Lower lobe of right lung (tissue), 2 donors: ENCODE data around the gene HTT. TPM values are rescaled to one million over a fixed set of nuclear protein-coding genes. Genes with fewer than 3 reads are reported as not detected.

Experiments
- ATAC-seq, 2 donors: fragments of 200-7000 bp; cut with Tn5 transposase; one replicate each; pipeline ENCODE4 v1.9.1; 2020 to 2022; ENCODE audit warnings: mild to moderate bottlenecking in 2 of 2, moderate library complexity in 2 of 2
- DNase-seq: peaks from one replicate; pipeline ENCODE4 v3.0.0-alpha.2; 2020
- H3K27ac ChIP-seq: fragments of 200-600 bp; one replicate; pipeline ENCODE4 v1.8.0; 2022
- H3K27me3 ChIP-seq: fragments of 200-600 bp; one replicate; pipeline ENCODE4 v1.8.0; 2022; ENCODE audit warnings: low read depth
- H3K36me3 ChIP-seq: fragments of 200-600 bp; one replicate; pipeline ENCODE4 v1.8.0; 2022; ENCODE audit warnings: mild to moderate bottlenecking
- H3K4me1 ChIP-seq: fragments of 200-600 bp; one replicate; pipeline ENCODE4 v1.8.0; 2022
- H3K4me3 ChIP-seq: fragments of 200-600 bp; one replicate; pipeline ENCODE4 v1.8.0; 2022; ENCODE audit warnings: mild to moderate bottlenecking
- H3K9me3 ChIP-seq: fragments of 200-600 bp; one replicate; pipeline ENCODE4 v1.8.0; 2022
- intact Hi-C: fragments of 100-400 bp; cut with DNase I; formaldehyde crosslinking; loops from one replicate; pipeline ENCODE4 v1.11.0; 2022
- total RNA-seq: library from RNA; stranded (reverse); fragmentation: NEBNext Ultra II Directional; extraction: Animal tissue kit (Norgen Biotek cat#: 25700); gene quantifications from one replicate; pipeline ENCODE4 v1.2.1, GENCODE V29; 2021
- TF ChIP-seq, protein P1 (sequence below): fragments of 200-600 bp; IDR thresholded peaks from one replicate; pipeline ENCODE4 v1.8.0; 2022; ENCODE audit warnings: antibody characterized with exemption, mild to moderate bottlenecking
- donor health status: DM: no; HTN: yes; CAD: no; lungs with severe emphysema.

The HTT gene
- total RNA-seq, 1 donor from 2014 or later: 73.1 TPM

- Histone ChIP-seq H3K4me1 (no peaks in the 10 kb centered on the region), H3K27ac (no peak overlapping the region), H3K36me3 (peaks cover 94% of the 10 kb centered on the region), H3K4me3 (no peak overlapping the region), H3K27me3 (no peaks in the 10 kb centered on the region), H3K9me3 (no peaks in the 10 kb centered on the region)
- TF ChIP-seq, protein P1, sequence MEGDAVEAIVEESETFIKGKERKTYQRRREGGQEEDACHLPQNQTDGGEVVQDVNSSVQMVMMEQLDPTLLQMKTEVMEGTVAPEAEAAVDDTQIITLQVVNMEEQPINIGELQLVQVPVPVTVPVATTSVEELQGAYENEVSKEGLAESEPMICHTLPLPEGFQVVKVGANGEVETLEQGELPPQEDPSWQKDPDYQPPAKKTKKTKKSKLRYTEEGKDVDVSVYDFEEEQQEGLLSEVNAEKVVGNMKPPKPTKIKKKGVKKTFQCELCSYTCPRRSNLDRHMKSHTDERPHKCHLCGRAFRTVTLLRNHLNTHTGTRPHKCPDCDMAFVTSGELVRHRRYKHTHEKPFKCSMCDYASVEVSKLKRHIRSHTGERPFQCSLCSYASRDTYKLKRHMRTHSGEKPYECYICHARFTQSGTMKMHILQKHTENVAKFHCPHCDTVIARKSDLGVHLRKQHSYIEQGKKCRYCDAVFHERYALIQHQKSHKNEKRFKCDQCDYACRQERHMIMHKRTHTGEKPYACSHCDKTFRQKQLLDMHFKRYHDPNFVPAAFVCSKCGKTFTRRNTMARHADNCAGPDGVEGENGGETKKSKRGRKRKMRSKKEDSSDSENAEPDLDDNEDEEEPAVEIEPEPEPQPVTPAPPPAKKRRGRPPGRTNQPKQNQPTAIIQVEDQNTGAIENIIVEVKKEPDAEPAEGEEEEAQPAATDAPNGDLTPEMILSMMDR: no peak
- ATAC-seq (no peak), DNase-seq (no peak)
- intact Hi-C loops: no loop called here
Observed at GRCh38 chr4:3237266-3237665, 162.8 kb downstream of the HTT start.

- no peaks in the 10 kb centered on the region for H3K27me3 ChIP-seq
- TF ChIP-seq, protein P1: no peak
- H3K27ac ChIP-seq: no peak overlapping the region
- ATAC-seq (no peak), DNase-seq (no peak)
- no peaks in the 10 kb centered on the region for H3K9me3 ChIP-seq
- H3K36me3 ChIP-seq: peaks cover 90% of the 10 kb centered on the region
- no peak overlapping the region for H3K4me3 ChIP-seq
- no peaks in the 10 kb centered on the region for H3K4me1 ChIP-seq
- intact Hi-C loops: no loop called here
Observed at GRCh38 chr4:3237712-3238560, 163.5 kb downstream of the HTT start.

- Histone ChIP-seq H3K27ac (no peak overlapping the region), H3K4me3 (no peak overlapping the region), H3K9me3 (no peaks in the 10 kb centered on the region), H3K27me3 (no peaks in the 10 kb centered on the region), H3K4me1 (no peaks in the 10 kb centered on the region), H3K36me3 (peaks cover 88% of the 10 kb centered on the region)
- ATAC-seq (no peak), DNase-seq (no peak)
- intact Hi-C loops: no loop called here
- TF ChIP-seq, protein P1: no peak
Observed at GRCh38 chr4:3238721-3239120, 164.2 kb downstream of the HTT start.

DNA sequence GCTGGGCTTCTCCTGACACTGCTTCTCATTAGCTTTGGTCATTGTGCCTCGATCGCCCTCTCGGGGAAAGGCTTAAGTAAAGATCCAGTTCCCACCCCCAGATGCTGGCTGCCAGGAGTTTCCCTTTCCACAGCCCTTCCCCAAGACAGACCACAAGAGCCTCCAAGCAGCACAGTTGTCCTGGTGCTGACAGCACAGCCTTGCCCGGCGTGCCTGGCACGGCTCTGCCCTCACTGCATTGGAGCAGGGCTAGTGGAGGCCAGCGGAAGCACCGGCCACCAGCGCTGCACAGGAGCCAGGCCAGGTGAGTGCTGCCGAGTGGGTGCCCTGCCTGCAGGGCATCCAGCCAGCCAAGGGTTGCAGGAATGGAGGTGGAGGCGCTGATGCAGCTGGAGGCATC is 164.8 kb downstream of the HTT start:
- TF ChIP-seq, protein P1: no peak
- Histone ChIP-seq H3K27ac (no peak overlapping the region), H3K4me3 (no peak overlapping the region), H3K27me3 (no peaks in the 10 kb centered on the region), H3K36me3 (peaks cover 83% of the 10 kb centered on the region), H3K4me1 (no peaks in the 10 kb centered on the region), H3K9me3 (no peaks in the 10 kb centered on the region)
- ATAC-seq (no peak), DNase-seq (no peak)
- intact Hi-C loops: no loop called here

DNA sequence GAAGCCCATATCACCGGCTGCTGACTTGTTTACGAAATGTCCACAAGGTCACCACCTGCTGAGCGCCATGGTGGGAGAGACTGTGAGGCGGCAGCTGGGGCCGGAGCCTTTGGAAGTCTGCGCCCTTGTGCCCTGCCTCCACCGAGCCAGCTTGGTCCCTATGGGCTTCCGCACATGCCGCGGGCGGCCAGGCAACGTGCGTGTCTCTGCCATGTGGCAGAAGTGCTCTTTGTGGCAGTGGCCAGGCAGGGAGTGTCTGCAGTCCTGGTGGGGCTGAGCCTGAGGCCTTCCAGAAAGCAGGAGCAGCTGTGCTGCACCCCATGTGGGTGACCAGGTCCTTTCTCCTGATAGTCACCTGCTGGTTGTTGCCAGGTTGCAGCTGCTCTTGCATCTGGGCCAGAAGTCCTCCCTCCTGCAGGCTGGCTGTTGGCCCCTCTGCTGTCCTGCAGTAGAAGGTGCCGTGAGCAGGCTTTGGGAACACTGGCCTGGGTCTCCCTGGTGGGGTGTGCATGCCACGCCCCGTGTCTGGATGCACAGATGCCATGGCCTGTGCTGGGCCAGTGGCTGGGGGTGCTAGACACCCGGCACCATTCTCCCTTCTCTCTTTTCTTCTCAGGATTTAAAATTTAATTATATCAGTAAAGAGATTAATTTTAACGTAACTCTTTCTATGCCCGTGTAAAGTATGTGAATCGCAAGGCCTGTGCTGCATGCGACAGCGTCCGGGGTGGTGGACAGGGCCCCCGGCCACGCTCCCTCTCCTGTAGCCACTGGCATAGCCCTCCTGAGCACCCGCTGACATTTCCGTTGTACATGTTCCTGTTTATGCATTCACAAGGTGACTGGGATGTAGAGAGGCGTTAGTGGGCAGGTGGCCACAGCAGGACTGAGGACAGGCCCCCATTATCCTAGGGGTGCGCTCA is 165.8 kb downstream of the HTT start:
- peaks cover 73% of the 10 kb centered on the region for H3K36me3 ChIP-seq

More for the DNA sequence above, 165.8 kb downstream of the HTT start:
- no peaks in the 10 kb centered on the region for H3K27me3 ChIP-seq
- no peak for DNase-seq
- TF ChIP-seq, protein P1: no peak
- intact Hi-C loops: no loop called here
- ATAC-seq: no peak
- H3K9me3 ChIP-seq: no peaks in the 10 kb centered on the region
- no peaks in the 10 kb centered on the region for H3K4me1 ChIP-seq
- H3K4me3 ChIP-seq: no peak overlapping the region
- H3K27ac ChIP-seq: no peak overlapping the region
